Heart left ventricle (tissue), 13 donors: ENCODE data around the gene CARHSP1.
"Not testable (repeated sequence)": the region's sequence is repeated elsewhere in the genome, so short reads cannot be mapped to it uniquely, and the experiment has no call there.

Experiments
- CTCF ChIP-seq, 12 donors: fragments of 200-600 bp; sonication (generic) in 4 of 12; IDR thresholded peaks; one replicate each; pipeline versions ENCODE4 v1.5.0 to v1.8.0; 2018 to 2022; ENCODE audit warnings: antibody characterized with exemption in 12 of 12, mild to moderate bottlenecking in 5 of 12
- POLR2A ChIP-seq, 2 donors: fragments of 450-650 bp; IDR thresholded peaks; one replicate each; pipeline ENCODE4 v1.6.1; 2017; ENCODE audit warnings: antibody characterized with exemption in 2 of 2, mild to moderate bottlenecking in 2 of 2, moderate library complexity in 2 of 2
- donor health status: ischemic (EF 13 %, LVEDD 7.1; RV severe dilation, severe dysfunction).
- donor health status: DM: no; HTN: yes; CAD: no.
- donor health status: DM: no; HTN: no; CAD: no.
- donor health status: ischemic (EF 25% LVEDD 6.9; RV normal size, moderate dysfunction).
- donor health status: ischemic (EF 25% LVEDD 5.7; RV mildly dilated, moderate dysfunction).
- donor health status: ischemic (EF 35%, LVEDD 5.7; RV mildly dilated, moderate dysfunction).
- donor health status: nonischemic (EF 11% LVEDD 7.7; RV severe dilation, severe dysfunction).
- donor health status: DM: yes; HTN: yes; CAD: no.
- donor health status: PGD.
- donor health status: ischemic (EF 29% LVEDD 5.4; RV normal size, mild dysfunction).
- donor health status: nonischemic (EF 23%, LVEDD 6.1; RV moderate dilation, normal function).

DNA sequence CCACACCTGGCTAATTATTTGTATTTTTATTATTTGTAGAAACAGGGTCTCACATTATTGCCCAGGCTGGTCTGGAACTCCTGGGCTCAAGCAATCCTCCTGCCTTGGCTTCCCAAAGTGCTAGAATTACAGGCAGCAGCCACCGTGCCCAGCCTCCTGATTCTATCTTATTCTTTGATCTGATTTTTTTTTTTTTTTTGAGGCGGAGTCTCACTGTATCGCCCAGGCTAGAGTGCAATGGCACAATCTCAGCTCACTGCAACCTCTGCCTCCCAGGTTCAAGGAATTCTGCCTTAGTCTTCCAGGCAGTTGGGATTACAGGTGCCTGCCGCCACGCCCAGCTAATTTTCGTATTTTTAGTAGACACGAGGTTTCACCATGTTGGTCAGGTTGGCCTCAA, 6.5 kb upstream of the CARHSP1 start:
- TF ChIP-seq POLR2A, CTCF (IDR thresholded peaks at IDR 0.05): not testable (repeated sequence)
